ENCODE results near the gene RGS6.

Gene RGS6

DNA sequence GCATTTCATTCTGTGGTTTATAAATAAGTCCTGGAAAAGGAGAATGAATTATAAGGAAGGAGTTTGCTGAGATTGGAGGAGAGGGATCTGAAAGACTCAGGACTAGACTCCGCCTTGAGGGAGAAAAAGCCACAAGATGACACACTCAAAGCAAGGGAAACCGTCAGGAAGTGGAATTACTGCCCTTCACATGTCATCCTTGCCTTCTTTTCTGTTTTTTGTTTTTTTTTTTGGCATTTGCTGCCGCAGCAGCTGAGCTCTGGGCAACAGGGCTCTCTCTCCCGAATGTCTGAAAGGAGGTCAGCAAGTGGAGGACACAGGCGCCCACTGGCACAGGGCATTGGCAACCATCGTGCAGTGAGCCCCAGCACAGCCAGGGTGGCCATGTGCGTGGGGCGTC is 616.8 kb downstream of the RGS6 start:
- peaks cover 3% of the 10 kb centered on the region for H3K4me1 ChIP-seq (ENCODE audit: control insufficient read depth, insufficient read depth, low read length, unreplicated experiment)
- peaks cover 24% of the 10 kb centered on the region for H3K27me3 ChIP-seq (ENCODE audit: insufficient read depth, low read length)
- H3K36me3 ChIP-seq (ENCODE audit: insufficient read depth, low read length), result no peaks in the 10 kb centered on the region
- no peak overlapping the region for H3K4me3 ChIP-seq (ENCODE audit: low read depth, low read length)
- no peaks in the 10 kb centered on the region for H3K79me2 ChIP-seq (ENCODE audit: control insufficient read depth, insufficient read depth, low read length, unreplicated experiment)
- H3K27ac ChIP-seq (ENCODE audit: low read depth, low read length), result no peak overlapping the region
- no peak overlapping the region for H2AFZ ChIP-seq (ENCODE audit: low read length, unreplicated experiment)

- no peak overlapping the region for H3K27ac ChIP-seq (ENCODE audit: low read depth, low read length)
- no peaks in the 10 kb centered on the region for H3K79me2 ChIP-seq (ENCODE audit: control insufficient read depth, insufficient read depth, low read length, unreplicated experiment)
- peaks cover 24% of the 10 kb centered on the region for H3K27me3 ChIP-seq (ENCODE audit: insufficient read depth, low read length)
- no peak overlapping the region for H3K4me3 ChIP-seq (ENCODE audit: low read depth, low read length)
- no peak overlapping the region for H2AFZ ChIP-seq (ENCODE audit: low read length, unreplicated experiment)
- no peaks in the 10 kb centered on the region for H3K36me3 ChIP-seq (ENCODE audit: insufficient read depth, low read length)
- peaks cover 3% of the 10 kb centered on the region for H3K4me1 ChIP-seq (ENCODE audit: control insufficient read depth, insufficient read depth, low read length, unreplicated experiment)
Measured at GRCh38 chr14:72549854-72550253, 617.6 kb downstream of the RGS6 start.

DNA sequence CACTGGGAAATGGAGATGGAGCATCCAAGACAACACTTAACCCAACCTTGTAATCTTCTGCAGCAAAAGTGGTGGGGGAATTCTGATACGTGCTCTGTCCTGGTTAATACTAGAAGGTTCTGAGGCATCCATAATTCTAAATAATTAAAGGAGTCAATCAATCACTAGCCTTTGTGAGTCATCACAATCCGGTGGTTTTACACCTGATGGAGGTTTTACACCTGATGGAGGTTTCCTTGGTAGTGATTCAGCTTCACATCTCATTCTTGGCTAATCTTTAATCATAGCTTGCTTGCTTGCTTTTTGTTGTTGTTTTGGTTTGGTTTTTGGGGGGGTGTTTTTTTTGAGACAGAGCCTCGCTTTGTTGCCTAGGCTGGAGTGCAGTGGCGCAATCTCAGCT is 618.3 kb downstream of the RGS6 start:
- Histone ChIP-seq H2AFZ (ENCODE audit: low read length, unreplicated experiment) (no peak overlapping the region), H3K27me3 (ENCODE audit: insufficient read depth, low read length) (peaks cover 24% of the 10 kb centered on the region), H3K36me3 (ENCODE audit: insufficient read depth, low read length) (no peaks in the 10 kb centered on the region), H3K79me2 (ENCODE audit: control insufficient read depth, insufficient read depth, low read length, unreplicated experiment) (no peaks in the 10 kb centered on the region), H3K4me1 (ENCODE audit: control insufficient read depth, insufficient read depth, low read length, unreplicated experiment) (peaks cover under 1% of the 10 kb centered on the region), H3K27ac (ENCODE audit: low read depth, low read length) (no peak overlapping the region), H3K4me3 (ENCODE audit: low read depth, low read length) (no peak overlapping the region)

- Histone ChIP-seq H3K4me3 (ENCODE audit: low read depth, low read length) (no peak overlapping the region), H3K27me3 (ENCODE audit: insufficient read depth, low read length) (peaks cover 24% of the 10 kb centered on the region), H3K27ac (ENCODE audit: low read depth, low read length) (no peak overlapping the region), H2AFZ (ENCODE audit: low read length, unreplicated experiment) (no peak overlapping the region), H3K36me3 (ENCODE audit: insufficient read depth, low read length) (no peaks in the 10 kb centered on the region), H3K79me2 (ENCODE audit: control insufficient read depth, insufficient read depth, low read length, unreplicated experiment) (no peaks in the 10 kb centered on the region), H3K4me1 (ENCODE audit: control insufficient read depth, insufficient read depth, low read length, unreplicated experiment) (no peaks in the 10 kb centered on the region)
Measured at GRCh38 chr14:72552236-72552635, 620.0 kb downstream of the RGS6 start.

DNA sequence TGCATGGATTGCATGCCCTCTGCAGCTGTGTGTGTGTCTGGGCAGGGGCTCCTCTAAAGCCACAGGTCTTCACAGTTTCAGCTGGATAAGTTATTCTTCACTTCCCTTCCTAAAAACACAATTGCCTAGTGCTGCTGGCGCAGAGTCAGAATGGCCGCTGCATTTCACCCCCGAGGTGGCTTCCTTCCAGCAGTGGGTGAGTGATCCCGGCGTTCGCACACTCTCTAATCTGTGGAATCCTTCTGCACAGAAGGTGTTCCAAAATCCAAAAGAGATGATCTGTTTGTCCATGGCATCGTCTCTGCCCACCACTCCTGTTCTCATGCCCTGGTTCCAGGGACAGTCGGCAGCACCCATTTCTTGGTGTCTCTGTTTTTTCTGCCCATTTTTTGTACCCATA is 620.9 kb downstream of the RGS6 start:
- Histone ChIP-seq H3K36me3 (ENCODE audit: insufficient read depth, low read length) (no peaks in the 10 kb centered on the region), H3K27ac (ENCODE audit: low read depth, low read length) (no peak overlapping the region), H3K4me1 (ENCODE audit: control insufficient read depth, insufficient read depth, low read length, unreplicated experiment) (no peaks in the 10 kb centered on the region), H3K4me3 (ENCODE audit: low read depth, low read length) (no peak overlapping the region), H2AFZ (ENCODE audit: low read length, unreplicated experiment) (no peak overlapping the region), H3K79me2 (ENCODE audit: control insufficient read depth, insufficient read depth, low read length, unreplicated experiment) (no peaks in the 10 kb centered on the region), H3K27me3 (ENCODE audit: insufficient read depth, low read length) (peaks cover 24% of the 10 kb centered on the region)

GRCh38 chr14:72553656-72554055 is 621.4 kb downstream of the RGS6 start:
- Histone ChIP-seq H3K36me3 (ENCODE audit: insufficient read depth, low read length) (no peaks in the 10 kb centered on the region), H2AFZ (ENCODE audit: low read length, unreplicated experiment) (no peak overlapping the region), H3K4me3 (ENCODE audit: low read depth, low read length) (no peak overlapping the region), H3K4me1 (ENCODE audit: control insufficient read depth, insufficient read depth, low read length, unreplicated experiment) (peaks cover 4% of the 10 kb centered on the region), H3K79me2 (ENCODE audit: control insufficient read depth, insufficient read depth, low read length, unreplicated experiment) (no peaks in the 10 kb centered on the region), H3K27ac (ENCODE audit: low read depth, low read length) (no peak overlapping the region), H3K27me3 (ENCODE audit: insufficient read depth, low read length) (peaks cover 24% of the 10 kb centered on the region)

- Histone ChIP-seq H3K4me3 (ENCODE audit: low read depth, low read length) (no peak overlapping the region), H3K27ac (ENCODE audit: low read depth, low read length) (no peak overlapping the region), H2AFZ (ENCODE audit: low read length, unreplicated experiment) (no peak overlapping the region), H3K27me3 (ENCODE audit: insufficient read depth, low read length) (peaks cover 24% of the 10 kb centered on the region), H3K79me2 (ENCODE audit: control insufficient read depth, insufficient read depth, low read length, unreplicated experiment) (no peaks in the 10 kb centered on the region), H3K4me1 (ENCODE audit: control insufficient read depth, insufficient read depth, low read length, unreplicated experiment) (peaks cover 6% of the 10 kb centered on the region), H3K36me3 (ENCODE audit: insufficient read depth, low read length) (no peaks in the 10 kb centered on the region)
Measured at GRCh38 chr14:72554401-72554800, 622.2 kb downstream of the RGS6 start.

- no peak overlapping the region for H2AFZ ChIP-seq (ENCODE audit: low read length, unreplicated experiment)
- no peak overlapping the region for H3K4me3 ChIP-seq (ENCODE audit: low read depth, low read length)
- H3K27ac ChIP-seq (ENCODE audit: low read depth, low read length), result no peak overlapping the region
- H3K27me3 ChIP-seq (ENCODE audit: insufficient read depth, low read length), result peaks cover 24% of the 10 kb centered on the region
- H3K4me1 ChIP-seq (ENCODE audit: control insufficient read depth, insufficient read depth, low read length, unreplicated experiment), result peaks cover 6% of the 10 kb centered on the region
- H3K36me3 ChIP-seq (ENCODE audit: insufficient read depth, low read length), result no peaks in the 10 kb centered on the region
- no peaks in the 10 kb centered on the region for H3K79me2 ChIP-seq (ENCODE audit: control insufficient read depth, insufficient read depth, low read length, unreplicated experiment)
Measured at GRCh38 chr14:72554994-72555608, 622.9 kb downstream of the RGS6 start.

DNA sequence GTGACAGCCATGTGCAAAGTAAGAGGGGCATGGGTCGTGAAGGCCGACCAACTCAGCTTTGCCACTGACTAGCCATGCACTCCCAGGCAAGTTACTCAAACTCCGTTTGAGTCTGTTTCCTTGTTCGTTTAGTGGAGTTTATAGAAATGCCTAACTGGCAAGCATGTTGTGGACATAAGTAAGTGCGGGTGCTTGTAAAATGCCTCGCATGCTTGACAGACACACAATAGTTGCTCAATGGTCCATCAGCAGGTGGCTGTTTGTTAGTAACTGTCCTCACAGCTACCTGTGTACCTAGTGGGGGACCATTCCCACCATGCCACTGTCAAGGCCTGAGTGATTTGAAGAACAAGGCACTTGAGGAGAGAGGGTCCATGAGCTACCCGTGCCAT is 623.4 kb downstream of the RGS6 start:
- H3K27ac ChIP-seq (ENCODE audit: low read depth, low read length), result no peak overlapping the region
- H3K36me3 ChIP-seq (ENCODE audit: insufficient read depth, low read length), result no peaks in the 10 kb centered on the region
- no peaks in the 10 kb centered on the region for H3K79me2 ChIP-seq (ENCODE audit: control insufficient read depth, insufficient read depth, low read length, unreplicated experiment)

DNA sequence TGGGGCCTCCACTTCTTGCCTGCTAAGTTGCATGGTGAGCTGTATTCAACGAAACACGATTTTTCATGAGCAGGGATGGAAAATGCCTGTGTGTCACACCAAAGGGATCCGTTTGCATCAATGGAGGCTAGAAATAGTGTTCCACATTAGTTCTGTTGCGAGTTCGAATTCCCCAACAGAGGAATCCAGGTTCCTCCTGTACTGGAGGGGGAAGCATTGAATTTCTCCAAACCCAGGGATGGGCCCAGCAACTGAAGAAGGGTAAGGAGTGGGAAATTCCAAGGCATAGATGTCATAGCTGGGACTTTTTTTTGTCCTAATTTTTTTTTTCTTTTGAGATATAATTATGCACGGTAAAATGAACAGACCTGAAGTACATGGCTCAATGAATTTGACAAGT is 625.4 kb downstream of the RGS6 start:
- Histone ChIP-seq H3K4me3 (ENCODE audit: low read depth, low read length) (no peak overlapping the region), H2AFZ (ENCODE audit: low read length, unreplicated experiment) (no peak overlapping the region), H3K27ac (ENCODE audit: low read depth, low read length) (no peak overlapping the region), H3K36me3 (ENCODE audit: insufficient read depth, low read length) (no peaks in the 10 kb centered on the region), H3K27me3 (ENCODE audit: insufficient read depth, low read length) (peaks cover 11% of the 10 kb centered on the region), H3K4me1 (ENCODE audit: control insufficient read depth, insufficient read depth, low read length, unreplicated experiment) (peaks cover 6% of the 10 kb centered on the region), H3K79me2 (ENCODE audit: control insufficient read depth, insufficient read depth, low read length, unreplicated experiment) (no peaks in the 10 kb centered on the region)

More for the DNA sequence above, 623.4 kb downstream of the RGS6 start:
- Histone ChIP-seq H2AFZ (ENCODE audit: low read length, unreplicated experiment) (no peak overlapping the region), H3K27me3 (ENCODE audit: insufficient read depth, low read length) (peaks cover 24% of the 10 kb centered on the region), H3K4me1 (ENCODE audit: control insufficient read depth, insufficient read depth, low read length, unreplicated experiment) (peaks cover 6% of the 10 kb centered on the region), H3K4me3 (ENCODE audit: low read depth, low read length) (no peak overlapping the region)

GRCh38 chr14:72558721-72559120 is 626.5 kb downstream of the RGS6 start:
- Histone ChIP-seq H3K36me3 (ENCODE audit: insufficient read depth, low read length) (no peaks in the 10 kb centered on the region), H3K79me2 (ENCODE audit: control insufficient read depth, insufficient read depth, low read length, unreplicated experiment) (no peaks in the 10 kb centered on the region), H2AFZ (ENCODE audit: low read length, unreplicated experiment) (no peak overlapping the region), H3K4me1 (ENCODE audit: control insufficient read depth, insufficient read depth, low read length, unreplicated experiment) (peaks cover 6% of the 10 kb centered on the region), H3K27ac (ENCODE audit: low read depth, low read length) (no peak overlapping the region), H3K27me3 (ENCODE audit: insufficient read depth, low read length) (peaks cover under 1% of the 10 kb centered on the region), H3K4me3 (ENCODE audit: low read depth, low read length) (no peak overlapping the region)

All from ACC112 (cell line).